IMR-90 (cell line): ENCODE measurements around the gene TEF.

Experiments
- CEBPB ChIP-seq: IDR thresholded peaks from 2 replicates; pipeline ENCODE4 v1.6.1; 2012; ENCODE audit warnings: low read depth, low read length, improper control_type of control experiment
- CTCF ChIP-seq: conservative IDR thresholded peaks from 2 replicates; pipeline ENCODE4 v1.5.1; 2012; ENCODE audit warnings: mild to moderate bottlenecking, low read depth, low read length, improper control_type of control experiment
- MAFK ChIP-seq: IDR thresholded peaks from 2 replicates; pipeline ENCODE4 v1.6.1; 2012; ENCODE audit warnings: low read depth, low read length, improper control_type of control experiment
- RAD21 ChIP-seq: IDR thresholded peaks from 2 replicates; pipeline ENCODE4 v1.6.1; 2012; ENCODE audit warnings: low read length, improper control_type of control experiment
- RCOR1 ChIP-seq: IDR thresholded peaks from 2 replicates; pipeline ENCODE4 v1.6.1; 2012; ENCODE audit warnings: mild to moderate bottlenecking, low read length, improper control_type of control experiment; ENCODE audit not compliant: insufficient replicate concordance
- RFX5 ChIP-seq: IDR thresholded peaks from 2 replicates; pipeline ENCODE4 v1.8.0; 2012; ENCODE audit warnings: low read depth, mild to moderate bottlenecking, low read length, moderate library complexity

- TF ChIP-seq RCOR1 = no peak
- no peak for TF ChIP-seq RFX5
- no peak for TF ChIP-seq CTCF
- no peak for TF ChIP-seq CEBPB
- no peak for TF ChIP-seq RAD21
- no peak for TF ChIP-seq MAFK
These were observed 38.0 kb upstream of the TEF start for GRCh38 chr22:41343717-41344116.
